ENCODE measurements around the gene A2ML1.

Gene A2ML1

GRCh38 chr12:8867009-8867408 lies 44.6 kb downstream of the A2ML1 start:
- Histone ChIP-seq H3K4me3 (ENCODE audit: low read length) (no peak overlapping the region), H3K36me3 (replicated peaks; ENCODE audit: low read depth, low read length) (no peaks in the 10 kb centered on the region), H3K9ac (ENCODE audit: low read length) (no peak overlapping the region), H4K20me1 (ENCODE audit: insufficient read depth, low read length) (no peaks in the 10 kb centered on the region), H3K79me2 (ENCODE audit: low read length) (no peaks in the 10 kb centered on the region), H3K4me2 (ENCODE audit: low read length) (peak overlapping the region; percentile 51), H3K27me3 (ENCODE audit: low read depth, low read length) (no peaks in the 10 kb centered on the region), H3K9me3 (ENCODE audit: insufficient read depth, low read length) (no peaks in the 10 kb centered on the region), H3K4me1 (ENCODE audit: low read length) (peaks cover 14% of the 10 kb centered on the region), H3K27ac (ENCODE audit: low read length) (no peak overlapping the region), H2AFZ (ENCODE audit: low read depth, low read length) (no peak overlapping the region)
- TF ChIP-seq CTCF (IDR thresholded peaks at IDR 0.05; ENCODE audit: low read depth, low read length) (no peak), EZH2phosphoT487 (IDR thresholded peaks at IDR 0.05; ENCODE audit: low read depth) (no peak)

- Histone ChIP-seq H3K9ac (ENCODE audit: low read length) (no peak overlapping the region), H3K79me2 (ENCODE audit: low read length) (no peaks in the 10 kb centered on the region), H3K9me3 (ENCODE audit: insufficient read depth, low read length) (no peaks in the 10 kb centered on the region), H3K4me1 (ENCODE audit: low read length) (peaks cover 14% of the 10 kb centered on the region), H4K20me1 (ENCODE audit: insufficient read depth, low read length) (no peaks in the 10 kb centered on the region), H3K27ac (ENCODE audit: low read length) (no peak overlapping the region), H3K4me2 (ENCODE audit: low read length) (no peak overlapping the region), H3K4me3 (ENCODE audit: low read length) (no peak overlapping the region), H3K36me3 (replicated peaks; ENCODE audit: low read depth, low read length) (no peaks in the 10 kb centered on the region), H3K27me3 (ENCODE audit: low read depth, low read length) (no peaks in the 10 kb centered on the region), H2AFZ (ENCODE audit: low read depth, low read length) (no peak overlapping the region)
- TF ChIP-seq CTCF (IDR thresholded peaks at IDR 0.05; ENCODE audit: low read depth, low read length) (no peak), EZH2phosphoT487 (IDR thresholded peaks at IDR 0.05; ENCODE audit: low read depth) (no peak)
Measured at GRCh38 chr12:8867786-8868185, 45.4 kb downstream of the A2ML1 start.

- Histone ChIP-seq H3K4me2 (ENCODE audit: low read length) (no peak overlapping the region), H3K27me3 (ENCODE audit: low read depth, low read length) (no peaks in the 10 kb centered on the region), H3K4me1 (ENCODE audit: low read length) (peaks cover 14% of the 10 kb centered on the region), H2AFZ (ENCODE audit: low read depth, low read length) (no peak overlapping the region), H4K20me1 (ENCODE audit: insufficient read depth, low read length) (no peaks in the 10 kb centered on the region), H3K36me3 (replicated peaks; ENCODE audit: low read depth, low read length) (no peaks in the 10 kb centered on the region), H3K27ac (ENCODE audit: low read length) (no peak overlapping the region), H3K9me3 (ENCODE audit: insufficient read depth, low read length) (no peaks in the 10 kb centered on the region), H3K9ac (ENCODE audit: low read length) (no peak overlapping the region), H3K4me3 (ENCODE audit: low read length) (no peak overlapping the region), H3K79me2 (ENCODE audit: low read length) (no peaks in the 10 kb centered on the region)
- TF ChIP-seq EZH2phosphoT487 (IDR thresholded peaks at IDR 0.05; ENCODE audit: low read depth), result no peak
- TF ChIP-seq CTCF (IDR thresholded peaks at IDR 0.05; ENCODE audit: low read depth, low read length), result no peak
Measured at GRCh38 chr12:8870586-8870985, 48.2 kb downstream of the A2ML1 start.

GRCh38 chr12:8871068-8871467 lies 48.6 kb downstream of the A2ML1 start:
- no peak overlapping the region for H3K4me3 ChIP-seq (ENCODE audit: low read length)
- H3K27me3 ChIP-seq (ENCODE audit: low read depth, low read length), result no peaks in the 10 kb centered on the region
- no peaks in the 10 kb centered on the region for H3K9me3 ChIP-seq (ENCODE audit: insufficient read depth, low read length)
- TF ChIP-seq EZH2phosphoT487 (IDR thresholded peaks at IDR 0.05; ENCODE audit: low read depth) (no peak), CTCF (IDR thresholded peaks at IDR 0.05; ENCODE audit: low read depth, low read length) (no peak)
- no peak overlapping the region for H3K27ac ChIP-seq (ENCODE audit: low read length)
- no peak overlapping the region for H3K9ac ChIP-seq (ENCODE audit: low read length)
- H2AFZ ChIP-seq (ENCODE audit: low read depth, low read length), result no peak overlapping the region
- peaks cover 14% of the 10 kb centered on the region for H3K4me1 ChIP-seq (ENCODE audit: low read length)
- no peaks in the 10 kb centered on the region for H3K36me3 ChIP-seq (replicated peaks; ENCODE audit: low read depth, low read length)
- no peak overlapping the region for H3K4me2 ChIP-seq (ENCODE audit: low read length)
- no peaks in the 10 kb centered on the region for H3K79me2 ChIP-seq (ENCODE audit: low read length)
- H4K20me1 ChIP-seq (ENCODE audit: insufficient read depth, low read length), result no peaks in the 10 kb centered on the region
